NB4 (cell line): Measurements from ENCODE around the gene ACP4.

Experiments
- DNase-seq: peaks from one replicate; pipeline ENCODE4 v3.0.0; 2010; ENCODE audit warnings: low read depth
- H3K4me3 ChIP-seq: one replicate; pipeline ENCODE4 v1.5.1; 2011; ENCODE audit warnings: mild to moderate bottlenecking, low read depth, low read length, moderate library complexity
- CTCF ChIP-seq: IDR thresholded peaks from one replicate; pipeline ENCODE4 v1.5.1; 2012; ENCODE audit warnings: low read depth, low read length
- MYC ChIP-seq: IDR thresholded peaks from 2 replicates; pipeline ENCODE4 v1.6.1; 2011; ENCODE audit warnings: low read depth, low read length
- POLR2A ChIP-seq: IDR thresholded peaks from 2 replicates; pipeline ENCODE4 v1.6.1; 2011; ENCODE audit warnings: mild to moderate bottlenecking; ENCODE audit not compliant: insufficient read length; ENCODE audit errors: extremely low read depth
- TF ChIP-seq, protein P1 (sequence below): IDR thresholded peaks from 2 replicates; pipeline ENCODE4 v1.6.1; 2011; ENCODE audit warnings: low read depth, low read length

The ACP4 gene

DNA sequence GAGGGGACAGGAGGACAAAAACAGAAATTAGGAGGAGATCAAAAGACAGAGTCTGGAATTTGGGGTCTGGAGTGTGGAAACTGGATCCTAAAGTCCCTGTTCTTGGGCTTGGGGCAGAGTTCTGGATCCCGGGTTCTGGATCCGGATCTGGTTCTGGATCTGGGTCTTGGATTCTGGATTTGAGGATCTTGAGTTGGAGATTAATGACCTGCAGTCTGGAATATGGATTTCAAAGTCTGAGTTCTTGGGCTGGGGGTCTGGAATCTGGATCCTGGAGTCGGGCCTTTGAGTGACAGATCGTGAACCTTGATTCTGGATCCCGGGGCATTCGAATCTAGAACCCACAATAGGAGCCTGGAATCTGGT, 43.6 kb downstream of the ACP4 start:
- no peak overlapping the region for H3K4me3 ChIP-seq
- TF ChIP-seq, protein P1, sequence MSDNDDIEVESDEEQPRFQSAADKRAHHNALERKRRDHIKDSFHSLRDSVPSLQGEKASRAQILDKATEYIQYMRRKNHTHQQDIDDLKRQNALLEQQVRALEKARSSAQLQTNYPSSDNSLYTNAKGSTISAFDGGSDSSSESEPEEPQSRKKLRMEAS = no peak
- TF ChIP-seq CTCF (no peak), MYC (no peak), POLR2A (no peak)
- no peak for DNase-seq

- DNase-seq = no peak
- no peak overlapping the region for H3K4me3 ChIP-seq
- TF ChIP-seq, protein P1 = no peak
- TF ChIP-seq POLR2A = no peak
- TF ChIP-seq MYC = no peak
- no peak for TF ChIP-seq CTCF
These were observed 45.0 kb downstream of the ACP4 start for GRCh38 chr19:50835103-50835784.

DNA sequence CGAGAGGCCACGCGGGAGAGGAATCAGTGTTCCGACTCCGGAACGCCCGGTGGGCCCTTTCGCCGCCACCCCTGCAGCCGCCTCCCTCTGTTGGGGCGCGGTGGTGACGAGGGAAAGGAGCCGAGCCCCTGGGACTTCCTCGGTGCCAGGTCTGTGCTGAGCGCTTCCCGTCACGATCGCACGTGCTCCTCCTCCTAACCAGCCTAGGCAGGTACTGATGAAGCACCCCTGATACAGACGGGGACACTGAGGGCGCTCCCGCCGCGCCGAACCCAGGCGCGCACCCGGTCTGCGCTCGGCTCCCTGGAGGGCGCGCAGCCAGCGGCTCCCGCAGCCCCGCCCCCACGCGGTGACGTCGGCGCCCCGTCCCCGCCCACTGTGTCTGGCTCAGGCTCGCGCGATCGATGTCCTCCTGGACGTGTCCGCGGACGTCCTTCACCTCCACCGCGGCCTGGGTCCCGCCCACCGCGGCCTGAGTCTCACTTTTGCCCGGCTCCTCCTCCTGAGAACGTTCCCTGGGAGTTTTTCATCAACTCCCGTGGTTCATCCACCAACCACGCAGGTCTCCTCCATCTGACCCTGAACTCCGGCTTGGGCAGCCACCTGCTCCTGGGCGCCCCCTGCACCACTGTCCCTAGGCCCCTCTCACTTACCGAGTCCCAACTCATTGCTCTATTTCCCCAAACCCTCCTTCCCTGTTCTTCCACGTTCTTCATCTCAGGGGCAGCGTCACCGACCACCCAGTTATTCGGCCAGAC, 45.7 kb downstream of the ACP4 start:
- no peak for TF ChIP-seq CTCF
- no peak for TF ChIP-seq MYC
- TF ChIP-seq, protein P1 = no peak
- no peak for TF ChIP-seq POLR2A
- no peak overlapping the region for H3K4me3 ChIP-seq
- peak; percentile 29 for DNase-seq

GRCh38 chr19:50836543-50837195, 46.5 kb downstream of the ACP4 start:
- no peak for TF ChIP-seq POLR2A
- TF ChIP-seq CTCF = no peak
- TF ChIP-seq, protein P1 = no peak
- TF ChIP-seq MYC = no peak
- no peak overlapping the region for H3K4me3 ChIP-seq
- no peak for DNase-seq

DNA sequence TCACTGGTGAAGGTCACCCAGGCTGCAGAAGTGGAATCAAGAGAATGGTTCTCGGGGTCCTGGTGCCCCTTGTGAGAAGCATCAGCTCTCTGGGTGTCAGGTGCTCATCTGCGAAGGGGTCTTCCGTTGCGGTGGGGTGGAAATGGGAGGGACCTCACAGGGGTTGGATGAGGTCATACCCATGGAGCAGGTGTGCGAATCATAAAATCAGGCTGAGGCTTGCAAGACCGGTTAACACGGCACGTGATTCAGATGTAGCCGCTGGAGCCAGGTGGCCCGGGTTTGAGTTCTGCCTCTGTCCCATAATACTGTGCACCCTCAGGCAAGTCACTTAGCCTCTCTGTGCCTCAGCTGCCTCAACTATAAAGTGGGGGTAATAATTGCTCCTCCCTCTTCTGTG, 47.1 kb downstream of the ACP4 start:
- DNase-seq = no peak

More for the DNA sequence above, 47.1 kb downstream of the ACP4 start:
- no peak for TF ChIP-seq MYC
- TF ChIP-seq POLR2A = no peak
- TF ChIP-seq, protein P1 = no peak
- TF ChIP-seq CTCF = no peak
- no peak overlapping the region for H3K4me3 ChIP-seq
